Stomach smooth muscle (tissue), 2 donors: Measurements from ENCODE around the gene ARL3.

ENCODE experiments used
- H3K27ac ChIP-seq: one replicate; pipeline ENCODE4 v1.7.0; 2013; ENCODE audit warnings: mild to moderate bottlenecking, low read length, inconsistent platforms
- H3K27me3 ChIP-seq, 2 donors: one replicate each; pipeline ENCODE4 v1.7.0; 2013; ENCODE audit warnings: low read length in 2 of 2; ENCODE audit not compliant: insufficient read depth in 2 of 2, control insufficient read depth in 1 of 2
- H3K36me3 ChIP-seq, 2 donors: one replicate each; pipeline ENCODE4 v1.7.0; 2013; ENCODE audit warnings: low read length in 2 of 2; ENCODE audit not compliant: control insufficient read depth in 2 of 2, insufficient read depth in 2 of 2
- H3K4me1 ChIP-seq: one replicate; pipeline ENCODE4 v1.7.0; 2013; ENCODE audit warnings: low read length; ENCODE audit not compliant: control insufficient read depth, insufficient read depth
- H3K4me3 ChIP-seq, 2 donors: one replicate each; pipeline ENCODE4 v1.7.0; 2013; ENCODE audit warnings: low read length in 2 of 2
- H3K9ac ChIP-seq, 2 donors: one replicate each; pipeline ENCODE4 v1.7.0; 2013; ENCODE audit warnings: low read length in 2 of 2, mild to moderate bottlenecking in 1 of 2
- H3K9me3 ChIP-seq, 2 donors: one replicate each; pipeline ENCODE4 v1.7.0; 2013; ENCODE audit warnings: low read length in 2 of 2; ENCODE audit not compliant: control insufficient read depth in 2 of 2
- donor health status: healthy.
- donor health status: Pancreatic carcinoma.

The ARL3 gene

GRCh38 chr10:102657984-102658724 lies 56.0 kb downstream of the ARL3 start:
- Histone ChIP-seq H3K27ac (no peak overlapping the region), H3K9me3 (no peaks in the 10 kb centered on the region)

GRCh38 chr10:102657451-102657850 lies 56.7 kb downstream of the ARL3 start:
- Histone ChIP-seq H3K4me1 (peaks cover 22% of the 10 kb centered on the region), H3K4me3 (no peak overlapping the region), H3K9me3 (no peaks in the 10 kb centered on the region), H3K9ac (no peak overlapping the region), H3K27me3 (no peaks in the 10 kb centered on the region), H3K36me3 (peaks cover 31 to 38% of the 10 kb centered on the region in 2 donors), H3K27ac (no peak overlapping the region)

More at GRCh38 chr10:102657984-102658724, 56.0 kb downstream of the ARL3 start:
- peaks cover 29 to 35% of the 10 kb centered on the region in 2 donors for H3K36me3 ChIP-seq
- H3K4me3 ChIP-seq: no peak overlapping the region
- H3K4me1 ChIP-seq: peaks cover 20% of the 10 kb centered on the region
- no peaks in the 10 kb centered on the region for H3K27me3 ChIP-seq
- no peak overlapping the region for H3K9ac ChIP-seq

- peaks cover 25% of the 10 kb centered on the region for H3K4me1 ChIP-seq
- no peak overlapping the region for H3K4me3 ChIP-seq
- H3K36me3 ChIP-seq: peaks cover 32 to 38% of the 10 kb centered on the region in 2 donors
- H3K27ac ChIP-seq: no peak overlapping the region
- no peak overlapping the region for H3K9ac ChIP-seq
- H3K27me3 ChIP-seq: no peaks in the 10 kb centered on the region
- no peaks in the 10 kb centered on the region for H3K9me3 ChIP-seq
Measured at GRCh38 chr10:102656791-102657371, 57.3 kb downstream of the ARL3 start.

GRCh38 chr10:102656026-102656425 lies 58.2 kb downstream of the ARL3 start:
- H3K36me3 ChIP-seq: peaks cover 34 to 38% of the 10 kb centered on the region in 2 donors
- H3K27ac ChIP-seq: no peak overlapping the region
- H3K4me3 ChIP-seq: no peak overlapping the region

GRCh38 chr10:102654969-102655368 lies 59.2 kb downstream of the ARL3 start:
- peaks cover 33% of the 10 kb centered on the region for H3K4me1 ChIP-seq
- no peak overlapping the region for H3K27ac ChIP-seq
- no peaks in the 10 kb centered on the region for H3K27me3 ChIP-seq
- H3K4me3 ChIP-seq: no peak overlapping the region
- H3K9me3 ChIP-seq: no peaks in the 10 kb centered on the region
- H3K36me3 ChIP-seq: peaks cover 34 to 38% of the 10 kb centered on the region in 2 donors
- no peak overlapping the region for H3K9ac ChIP-seq

More at GRCh38 chr10:102656026-102656425, 58.2 kb downstream of the ARL3 start:
- Histone ChIP-seq H3K9ac (no peak overlapping the region), H3K4me1 (peaks cover 30% of the 10 kb centered on the region), H3K9me3 (no peaks in the 10 kb centered on the region), H3K27me3 (no peaks in the 10 kb centered on the region)

GRCh38 chr10:102654566-102654965 lies 59.6 kb downstream of the ARL3 start:
- H3K27me3 ChIP-seq: no peaks in the 10 kb centered on the region
- no peak overlapping the region for H3K27ac ChIP-seq
- H3K9ac ChIP-seq: no peak overlapping the region
- H3K4me1 ChIP-seq: peaks cover 36% of the 10 kb centered on the region
- H3K36me3 ChIP-seq: peaks cover 34 to 38% of the 10 kb centered on the region in 2 donors
- H3K9me3 ChIP-seq: no peaks in the 10 kb centered on the region
- no peak overlapping the region for H3K4me3 ChIP-seq

- Histone ChIP-seq H3K4me1 (peaks cover 51% of the 10 kb centered on the region), H3K27me3 (no peaks in the 10 kb centered on the region), H3K9ac (no peak overlapping the region), H3K4me3 (no peak overlapping the region), H3K27ac (no peak overlapping the region), H3K9me3 (no peaks in the 10 kb centered on the region), H3K36me3 (peaks cover 34% of the 10 kb centered on the region in 2 donors)
Measured at GRCh38 chr10:102653060-102653459, 61.1 kb downstream of the ARL3 start.

- peaks cover 59% of the 10 kb centered on the region for H3K4me1 ChIP-seq
- no peak overlapping the region for H3K27ac ChIP-seq
- no peaks in the 10 kb centered on the region for H3K27me3 ChIP-seq
- no peak overlapping the region for H3K4me3 ChIP-seq
- H3K36me3 ChIP-seq: peaks cover 33 to 34% of the 10 kb centered on the region in 2 donors
- H3K9ac ChIP-seq: no peak overlapping the region
- H3K9me3 ChIP-seq: no peaks in the 10 kb centered on the region
Measured at GRCh38 chr10:102652170-102652916, 61.9 kb downstream of the ARL3 start.

- no peak overlapping the region for H3K4me3 ChIP-seq
- no peak overlapping the region for H3K9ac ChIP-seq
- no peaks in the 10 kb centered on the region for H3K9me3 ChIP-seq
- peaks cover 31 to 34% of the 10 kb centered on the region in 2 donors for H3K36me3 ChIP-seq
- peaks cover 66% of the 10 kb centered on the region for H3K4me1 ChIP-seq
- H3K27me3 ChIP-seq: no peaks in the 10 kb centered on the region
- no peak overlapping the region for H3K27ac ChIP-seq
Measured at GRCh38 chr10:102651455-102652169, 62.6 kb downstream of the ARL3 start.

- Histone ChIP-seq H3K27me3 (no peaks in the 10 kb centered on the region), H3K36me3 (peaks cover 26 to 27% of the 10 kb centered on the region in 2 donors), H3K4me1 (peaks cover 74% of the 10 kb centered on the region), H3K27ac (no peak overlapping the region), H3K4me3 (no peak overlapping the region), H3K9ac (no peak overlapping the region), H3K9me3 (no peaks in the 10 kb centered on the region)
Measured at GRCh38 chr10:102650655-102651454, 63.3 kb downstream of the ARL3 start.
